ENCODE data around the gene PASD1.

PASD1 gene

GRCh38 chrX:151676196-151676595 lies 112.7 kb downstream of the PASD1 start:
- CTCF ChIA-PET, result no interaction called here
- TF ChIP-seq CTCF (IDR thresholded peaks at IDR 0.05; ENCODE audit: insufficient read depth, low read length, missing control alignments), result no peak

GRCh38 chrX:151679798-151680402 lies 116.4 kb downstream of the PASD1 start:
- no peak overlapping the region for H3K4me3 ChIP-seq (ENCODE audit: low read depth, low read length)
- ChIA-PET POLR2A (no interaction called here), CTCF (interaction anchor here (1.3 kb wide), 1 partner anchor 528 kb away, joined by 7 read pairs; no protein-coding TSS in a partner anchor)
- DNase-seq (ENCODE audit: low read depth, low spot score), result no peak
- no peak for TF ChIP-seq CTCF (IDR thresholded peaks at IDR 0.05; ENCODE audit: insufficient read depth, low read length, missing control alignments)

More at GRCh38 chrX:151676196-151676595, 112.7 kb downstream of the PASD1 start:
- DNase-seq (ENCODE audit: low read depth, low spot score), result no peak
- H3K4me3 ChIP-seq (ENCODE audit: low read depth, low read length), result no peak overlapping the region
- POLR2A ChIA-PET, result no interaction called here

- DNase-seq (ENCODE audit: low read depth, low spot score), result no peak
- peak; percentile 31 for TF ChIP-seq CTCF (IDR thresholded peaks at IDR 0.05; ENCODE audit: insufficient read depth, low read length, missing control alignments)
- CTCF ChIA-PET, result interaction anchor here (1.0 to 1.3 kb wide), 2 partner anchors 175 to 529 kb away, joined by 3 to 7 read pairs; no protein-coding TSS in a partner anchor
- H3K4me3 ChIP-seq (ENCODE audit: low read depth, low read length), result no peak overlapping the region
- POLR2A ChIA-PET, result no interaction called here
Observed at GRCh38 chrX:151680805-151681204, 117.3 kb downstream of the PASD1 start.

GRCh38 chrX:151687635-151688034 lies 124.2 kb downstream of the PASD1 start:
- no peak overlapping the region for H3K4me3 ChIP-seq (ENCODE audit: low read depth, low read length)
- POLR2A ChIA-PET, result no interaction called here
- no peak for TF ChIP-seq CTCF (IDR thresholded peaks at IDR 0.05; ENCODE audit: insufficient read depth, low read length, missing control alignments)
- CTCF ChIA-PET, result no interaction called here
- DNase-seq (ENCODE audit: low read depth, low spot score), result no peak

- POLR2A ChIA-PET, result no interaction called here
- no peak for TF ChIP-seq CTCF (IDR thresholded peaks at IDR 0.05; ENCODE audit: insufficient read depth, low read length, missing control alignments)
- CTCF ChIA-PET, result no interaction called here
- no peak for DNase-seq (ENCODE audit: low read depth, low spot score)
- H3K4me3 ChIP-seq (ENCODE audit: low read depth, low read length), result no peak overlapping the region
Observed at GRCh38 chrX:151688695-151689094, 125.2 kb downstream of the PASD1 start.

GRCh38 chrX:151692825-151693224 lies 129.3 kb downstream of the PASD1 start:
- ChIA-PET CTCF (no interaction called here), POLR2A (no interaction called here)
- H3K4me3 ChIP-seq (ENCODE audit: low read depth, low read length), result no peak overlapping the region
- no peak for TF ChIP-seq CTCF (IDR thresholded peaks at IDR 0.05; ENCODE audit: insufficient read depth, low read length, missing control alignments)
- DNase-seq (ENCODE audit: low read depth, low spot score), result no peak

Data from AG04449 (cell line).